Measurements from ENCODE around the gene XXYLT1. TPM values are rescaled to one million over a fixed set of nuclear protein-coding genes. Genes with fewer than 3 reads are reported as not detected.
A peak's percentile ranks its signal among the peaks of the same experiment; 100 is the strongest.

The XXYLT1 gene
- total and polyA plus RNA-seq, 2 of the 8 experiments (the other 6 are each of a cell fraction or from before 2014, with no cell fraction given): 18.9 to 23.8 TPM

DNA sequence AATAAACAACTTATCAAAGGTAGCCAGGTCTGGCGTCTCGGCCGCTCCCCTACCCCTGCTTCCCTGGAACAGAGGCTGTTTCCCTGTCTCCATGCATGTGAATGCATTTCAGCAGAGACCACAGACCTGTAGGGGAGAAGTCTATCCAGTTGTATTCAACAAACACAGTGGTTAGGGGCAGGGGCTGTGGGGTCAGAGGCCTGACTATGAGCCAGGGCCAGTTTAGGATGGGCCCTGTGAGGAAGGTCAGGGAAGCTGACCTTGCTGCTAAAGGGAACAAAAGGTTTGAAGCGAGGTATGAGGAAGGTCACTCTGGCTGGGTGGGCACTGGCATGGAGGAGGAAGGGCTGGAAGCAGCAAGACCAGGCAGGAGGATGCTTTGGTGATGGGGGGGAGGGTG, 184.6 kb downstream of the XXYLT1 start:
- H3K18ac ChIP-seq (ENCODE audit: extremely low read depth, low read length): 0 out of 2 replicates have a peak overlapping the region, but pooled peaks have one; percentile 27
- peak overlapping the region in 1 of 2 experiments; percentile 74; a peak in 1 of 4 replicates for H3K4me2 ChIP-seq (ENCODE audit: insufficient read depth in 1 of 2, low read depth in 2 of 2, low read length in 2 of 2)
- peaks cover 0 to 19% (median 12%) of the 10 kb centered on the region in 4 experiments; a peak in 6 of 7 replicates for H3K4me1 ChIP-seq (replicated peaks in 1 of 4; ENCODE audit: control insufficient read depth in 3 of 4, insufficient read depth in 4 of 4, low read length in 3 of 4)
- H2AK5ac ChIP-seq (ENCODE audit: low read depth, low read length): peak overlapping the region; percentile 88
- no peak overlapping the region for H3K4me3 ChIP-seq (ENCODE audit: extremely low read depth in 1 of 4, insufficient read depth in 2 of 4, low read depth in 3 of 4, low read length in 4 of 4)
- H2BK20ac ChIP-seq (ENCODE audit: low read length): 0 out of 2 replicates have a peak overlapping the region, but pooled peaks have one; percentile 72
- H4K91ac ChIP-seq (replicated peaks; ENCODE audit: insufficient read length, low read length): no peak overlapping the region
- H2BK12ac ChIP-seq (ENCODE audit: low read depth, low read length): peak overlapping the region; percentile 90
- no peak overlapping the region for H4K5ac ChIP-seq (ENCODE audit: insufficient read length, low read depth, low read length)
- POLR2A ChIA-PET (ENCODE audit: partially characterized antibody): interaction anchor here (0.8 to 2.9 kb wide), 5 partner anchors 9 to 29 kb away, joined by 3 to 9 read pairs (median 4); no protein-coding TSS in a partner anchor
- H3K14ac ChIP-seq (ENCODE audit: insufficient read length): no peak overlapping the region
- H3K36me3 ChIP-seq (ENCODE audit: control insufficient read depth in 2 of 4, insufficient read depth in 4 of 4, low read length in 3 of 4): no peaks in the 10 kb centered on the region
- H3K23ac ChIP-seq (ENCODE audit: insufficient read length): no peak overlapping the region
- H3K56ac ChIP-seq (replicated peaks; ENCODE audit: insufficient read length, low read depth, low read length): no peak overlapping the region
- H3K79me1 ChIP-seq (ENCODE audit: low read depth, low read length): peaks cover 4% of the 10 kb centered on the region
- H3K4ac ChIP-seq (replicated peaks; ENCODE audit: insufficient read length, low read depth, low read length): no peak overlapping the region
- H2AFZ ChIP-seq (ENCODE audit: low read length): no peak overlapping the region
- H3K27me3 ChIP-seq (replicated peaks in 1 of 4; ENCODE audit: control insufficient read depth in 3 of 4, extremely low read depth in 1 of 4, insufficient read depth in 3 of 4, low read length in 3 of 4): no peaks in the 10 kb centered on the region; a peak in 1 of 7 replicates
- H4K8ac ChIP-seq (ENCODE audit: extremely low read depth, insufficient read depth, low read length): no peak overlapping the region
- no peak overlapping the region; the same call in 1 of the 2 replicates for H2BK5ac ChIP-seq (ENCODE audit: low read depth, low read length)
- H3K9ac ChIP-seq (replicated peaks in 1 of 4; ENCODE audit: extremely low read depth in 1 of 4, low read depth in 3 of 4, low read length in 3 of 4): no peak overlapping the region
- TF ChIP-seq CHD2 (IDR thresholded peaks at IDR 0.05; ENCODE audit: low read length): no peak
- no peak for TF ChIP-seq SIN3A (conservative IDR thresholded peaks at IDR 0.05 in 1 of 2, IDR thresholded peaks at IDR 0.05 in 1 of 2; ENCODE audit: low read depth in 1 of 2, low read length in 2 of 2)
- TF ChIP-seq, protein P1, sequence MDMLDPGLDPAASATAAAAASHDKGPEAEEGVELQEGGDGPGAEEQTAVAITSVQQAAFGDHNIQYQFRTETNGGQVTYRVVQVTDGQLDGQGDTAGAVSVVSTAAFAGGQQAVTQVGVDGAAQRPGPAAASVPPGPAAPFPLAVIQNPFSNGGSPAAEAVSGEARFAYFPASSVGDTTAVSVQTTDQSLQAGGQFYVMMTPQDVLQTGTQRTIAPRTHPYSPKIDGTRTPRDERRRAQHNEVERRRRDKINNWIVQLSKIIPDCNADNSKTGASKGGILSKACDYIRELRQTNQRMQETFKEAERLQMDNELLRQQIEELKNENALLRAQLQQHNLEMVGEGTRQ (IDR thresholded peaks at IDR 0.05; ENCODE audit: low read length): no peak
- CTCF ChIA-PET (ENCODE audit: partially characterized antibody): interaction anchor here (0.7 to 3.2 kb wide), 13 partner anchors 11 to 399 kb away, joined by 3 to 19 read pairs (median 3); no protein-coding TSS in a partner anchor
- peak overlapping the region; percentile 88; the same call in 1 of the 2 replicates for H2BK15ac ChIP-seq (ENCODE audit: low read length)
- peaks cover 0 to 2% of the 10 kb centered on the region in 2 experiments; a peak in 1 of 4 replicates for H3K79me2 ChIP-seq (ENCODE audit: control insufficient read depth in 1 of 2, insufficient read depth in 2 of 2, low read length in 2 of 2)
- peaks cover 0 to 2% of the 10 kb centered on the region in 2 experiments for H4K20me1 ChIP-seq (replicated peaks in 1 of 2; ENCODE audit: control insufficient read depth in 1 of 2, insufficient read depth in 2 of 2, low read length in 2 of 2)
- 95% methylated on average over 4 of the region's 4 CpGs; no CpG with 5 or more reads in 1 of the 2 experiments for WGBS, 2 experiments (ENCODE audit: extremely low coverage in 1 of 2, insufficient coverage in 1 of 2, insufficient read length in 1 of 2, insufficient replicate concordance in 2 of 2, low coverage in 1 of 2, low lambda C conversion rate in 2 of 2, missing lambda C conversion rate in 1 of 2)
- no peak overlapping the region for H3K27ac ChIP-seq (ENCODE audit: low read depth, low read length)
- H2BK120ac ChIP-seq (replicated peaks; ENCODE audit: low read depth, low read length): no peak overlapping the region
- H3K23me2 ChIP-seq (ENCODE audit: low read depth, low read length): no peaks in the 10 kb centered on the region
- DNase-seq (ENCODE audit: low read depth in 1 of 2, low spot score in 2 of 2): no peak
- no peaks in the 10 kb centered on the region for H3K9me3 ChIP-seq (ENCODE audit: insufficient read depth in 2 of 2, low read depth in 1 of 2, low read length in 1 of 2)
- no peak for FAIRE-seq
